ENCODE data around the gene DOK6. TPM values are rescaled to one million over a fixed set of nuclear protein-coding genes. Genes with fewer than 3 reads are reported as not detected.

Gene DOK6
- total and polyA plus RNA-seq, 2 donors (not counting 1 experiment from before 2014, with no cell fraction given): not detected

DNA sequence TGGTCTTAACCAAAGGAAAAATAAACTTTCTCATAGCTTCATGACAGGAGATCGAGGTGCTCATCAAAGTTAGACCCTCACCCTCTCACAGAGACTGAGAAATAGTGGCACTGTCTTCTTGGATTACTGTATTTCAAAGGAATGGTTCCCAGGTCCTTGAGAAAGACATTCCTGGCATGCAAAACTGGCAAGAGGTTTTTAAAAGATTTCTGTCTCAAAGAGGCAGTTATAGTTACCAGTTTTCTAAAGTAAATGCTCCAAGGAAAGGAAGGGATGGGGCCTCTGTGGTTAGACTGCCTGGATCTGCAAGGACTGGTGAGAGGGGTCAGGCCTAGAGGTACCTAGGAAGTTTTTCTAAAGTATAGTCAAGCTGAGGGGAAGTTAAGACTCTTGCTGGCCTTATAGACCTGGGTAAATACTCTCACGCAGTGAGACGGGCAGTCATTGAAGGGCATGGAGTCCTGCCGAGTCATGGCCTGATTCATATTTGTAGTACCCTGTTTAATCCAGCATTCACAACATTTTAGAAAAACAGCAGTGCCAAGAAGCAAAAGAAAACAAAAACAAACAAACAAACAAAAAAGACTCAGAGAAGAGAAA, 226.1 kb downstream of the DOK6 start:
- 100% methylated on average over 3 of the region's 4 CpGs for WGBS (ENCODE audit: insufficient coverage)
- Mint-ChIP-seq H3K4me1 (no peaks in the 10 kb centered on the region), H3K9me3 (ENCODE audit: insufficient read depth) (no peaks in the 10 kb centered on the region), H3K27ac (no peak overlapping the region), H3K4me3 (no peak overlapping the region), H3K27me3 (no peaks in the 10 kb centered on the region)
- Histone ChIP-seq H3K9ac (ENCODE audit: low read length) (no peak overlapping the region), H3K4me1 (ENCODE audit: control insufficient read depth in 2 of 2, insufficient read depth in 2 of 2, low read length in 2 of 2) (no peaks in the 10 kb centered on the region), H3K4me2 (replicated peaks; ENCODE audit: low read depth, low read length, poor library complexity, severe bottlenecking) (no peak overlapping the region), H3K4me3 (ENCODE audit: control extremely low read depth in 1 of 5, extremely low read depth in 1 of 5, insufficient read depth in 1 of 5, low read depth in 2 of 5, low read length in 4 of 5) (no peak overlapping the region), H2AFZ (ENCODE audit: insufficient read depth, low read depth, low read length, poor library complexity, severe bottlenecking) (no peak overlapping the region), H4K20me1 (ENCODE audit: control insufficient read depth, insufficient read depth, low read length, poor library complexity, severe bottlenecking) (no peaks in the 10 kb centered on the region), H3K27ac (ENCODE audit: low read length in 2 of 2) (no peak overlapping the region), H3K9me3 (ENCODE audit: control extremely low read depth in 1 of 3, control insufficient read depth in 2 of 3, insufficient read depth in 1 of 3, low read length in 2 of 3) (no peaks in the 10 kb centered on the region), H3K36me3 (replicated peaks in 1 of 2; ENCODE audit: control extremely low read depth in 1 of 2, control insufficient read depth in 1 of 2, extremely low read depth in 1 of 2, insufficient read depth in 2 of 2, low read length in 1 of 2) (no peaks in the 10 kb centered on the region), H3K79me2 (ENCODE audit: control insufficient read depth, insufficient read depth, low read length) (no peaks in the 10 kb centered on the region), H3K27me3 (replicated peaks in 1 of 4; ENCODE audit: control extremely low read depth in 1 of 4, control insufficient read depth in 3 of 4, insufficient read depth in 4 of 4, low read length in 3 of 4) (no peaks in the 10 kb centered on the region)
- POLR2A ChIA-PET: no interaction called here
- CTCF ChIA-PET: no interaction called here
- ATAC-seq (ENCODE audit: low read depth) (no peak), DNase-seq (no peak)
- no peak for TF ChIP-seq CTCF (IDR thresholded peaks at IDR 0.05)
- no peak for TF ChIP-seq EZH2 (IDR thresholded peaks at IDR 0.05; ENCODE audit: borderline replicate concordance, insufficient read depth, low read depth, low read length, poor library complexity, severe bottlenecking)
- intact Hi-C loops (cut with micrococcal nuclease): no loop called here

DNA sequence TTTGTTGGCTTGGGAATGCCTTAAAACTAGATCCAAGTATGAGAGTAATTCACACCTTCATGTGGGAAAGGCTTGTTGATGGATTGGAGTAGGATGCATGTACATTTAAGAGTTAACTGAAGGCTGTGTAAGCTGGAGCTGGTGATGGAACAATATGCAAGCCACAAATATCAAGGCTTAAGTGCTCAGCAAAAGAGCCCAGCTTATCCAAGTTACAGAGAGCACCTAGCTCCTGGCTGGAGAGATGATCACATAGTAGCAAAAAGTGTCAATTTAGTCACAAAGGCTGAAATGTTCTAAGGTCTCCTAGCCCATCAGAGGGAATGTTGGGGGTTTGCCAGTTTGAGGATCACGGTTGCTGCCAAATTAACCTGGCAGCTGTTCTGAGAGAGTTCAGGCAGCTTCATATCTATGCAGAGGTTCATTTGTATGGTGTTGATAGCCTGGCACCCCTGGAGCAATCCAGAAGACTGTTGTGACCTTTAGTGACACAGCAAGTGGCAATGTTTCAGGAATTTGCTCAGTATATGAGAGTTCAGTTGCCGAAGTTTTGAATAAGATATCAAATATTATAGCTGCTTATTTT, 228.2 kb downstream of the DOK6 start:
- no peaks in the 10 kb centered on the region for H3K9me3 Mint-ChIP-seq (ENCODE audit: insufficient read depth)
- no peak overlapping the region for H3K27ac Mint-ChIP-seq
- Histone ChIP-seq H2AFZ (ENCODE audit: insufficient read depth, low read depth, low read length, poor library complexity, severe bottlenecking) (no peak overlapping the region), H3K4me1 (ENCODE audit: control insufficient read depth in 2 of 2, insufficient read depth in 2 of 2, low read length in 2 of 2) (no peaks in the 10 kb centered on the region), H3K4me2 (replicated peaks; ENCODE audit: low read depth, low read length, poor library complexity, severe bottlenecking) (no peak overlapping the region), H3K27ac (ENCODE audit: low read length in 2 of 2) (no peak overlapping the region), H3K9ac (ENCODE audit: low read length) (no peak overlapping the region), H3K79me2 (ENCODE audit: control insufficient read depth, insufficient read depth, low read length) (no peaks in the 10 kb centered on the region), H3K4me3 (ENCODE audit: control extremely low read depth in 1 of 5, extremely low read depth in 1 of 5, insufficient read depth in 1 of 5, low read depth in 2 of 5, low read length in 4 of 5) (no peak overlapping the region), H3K9me3 (ENCODE audit: control extremely low read depth in 1 of 3, control insufficient read depth in 2 of 3, insufficient read depth in 1 of 3, low read length in 2 of 3) (no peaks in the 10 kb centered on the region), H3K27me3 (replicated peaks in 1 of 4; ENCODE audit: control extremely low read depth in 1 of 4, control insufficient read depth in 3 of 4, insufficient read depth in 4 of 4, low read length in 3 of 4) (no peaks in the 10 kb centered on the region), H4K20me1 (ENCODE audit: control insufficient read depth, insufficient read depth, low read length, poor library complexity, severe bottlenecking) (no peaks in the 10 kb centered on the region), H3K36me3 (replicated peaks in 1 of 2; ENCODE audit: control extremely low read depth in 1 of 2, control insufficient read depth in 1 of 2, extremely low read depth in 1 of 2, insufficient read depth in 2 of 2, low read length in 1 of 2) (no peaks in the 10 kb centered on the region)
- ATAC-seq (ENCODE audit: low read depth) (no peak), DNase-seq (no peak)
- TF ChIP-seq CTCF (IDR thresholded peaks at IDR 0.05) (no peak), EZH2 (IDR thresholded peaks at IDR 0.05; ENCODE audit: borderline replicate concordance, insufficient read depth, low read depth, low read length, poor library complexity, severe bottlenecking) (no peak)
- intact Hi-C loops (cut with micrococcal nuclease): no loop called here
- 92% methylated on average over 1 of the region's 2 CpGs for WGBS (ENCODE audit: insufficient coverage)
- ChIA-PET CTCF (no interaction called here), POLR2A (no interaction called here)
- H3K27me3 Mint-ChIP-seq: no peaks in the 10 kb centered on the region
- no peak overlapping the region for H3K4me3 Mint-ChIP-seq
- H3K4me1 Mint-ChIP-seq: no peaks in the 10 kb centered on the region

Data from B cell (primary cell).